HG03280 (cell line): Measurements from ENCODE around the gene ENTPD3.

Source experiments
- ATAC-seq: cut with Tn5 transposase; IDR thresholded peaks from one replicate; pipeline ENCODE4 v1.9.1; 2021; ENCODE audit warnings: mild to moderate bottlenecking, moderate library complexity; ENCODE audit not compliant: unreplicated experiment

The ENTPD3 gene, protein sequence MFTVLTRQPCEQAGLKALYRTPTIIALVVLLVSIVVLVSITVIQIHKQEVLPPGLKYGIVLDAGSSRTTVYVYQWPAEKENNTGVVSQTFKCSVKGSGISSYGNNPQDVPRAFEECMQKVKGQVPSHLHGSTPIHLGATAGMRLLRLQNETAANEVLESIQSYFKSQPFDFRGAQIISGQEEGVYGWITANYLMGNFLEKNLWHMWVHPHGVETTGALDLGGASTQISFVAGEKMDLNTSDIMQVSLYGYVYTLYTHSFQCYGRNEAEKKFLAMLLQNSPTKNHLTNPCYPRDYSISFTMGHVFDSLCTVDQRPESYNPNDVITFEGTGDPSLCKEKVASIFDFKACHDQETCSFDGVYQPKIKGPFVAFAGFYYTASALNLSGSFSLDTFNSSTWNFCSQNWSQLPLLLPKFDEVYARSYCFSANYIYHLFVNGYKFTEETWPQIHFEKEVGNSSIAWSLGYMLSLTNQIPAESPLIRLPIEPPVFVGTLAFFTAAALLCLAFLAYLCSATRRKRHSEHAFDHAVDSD

DNA sequence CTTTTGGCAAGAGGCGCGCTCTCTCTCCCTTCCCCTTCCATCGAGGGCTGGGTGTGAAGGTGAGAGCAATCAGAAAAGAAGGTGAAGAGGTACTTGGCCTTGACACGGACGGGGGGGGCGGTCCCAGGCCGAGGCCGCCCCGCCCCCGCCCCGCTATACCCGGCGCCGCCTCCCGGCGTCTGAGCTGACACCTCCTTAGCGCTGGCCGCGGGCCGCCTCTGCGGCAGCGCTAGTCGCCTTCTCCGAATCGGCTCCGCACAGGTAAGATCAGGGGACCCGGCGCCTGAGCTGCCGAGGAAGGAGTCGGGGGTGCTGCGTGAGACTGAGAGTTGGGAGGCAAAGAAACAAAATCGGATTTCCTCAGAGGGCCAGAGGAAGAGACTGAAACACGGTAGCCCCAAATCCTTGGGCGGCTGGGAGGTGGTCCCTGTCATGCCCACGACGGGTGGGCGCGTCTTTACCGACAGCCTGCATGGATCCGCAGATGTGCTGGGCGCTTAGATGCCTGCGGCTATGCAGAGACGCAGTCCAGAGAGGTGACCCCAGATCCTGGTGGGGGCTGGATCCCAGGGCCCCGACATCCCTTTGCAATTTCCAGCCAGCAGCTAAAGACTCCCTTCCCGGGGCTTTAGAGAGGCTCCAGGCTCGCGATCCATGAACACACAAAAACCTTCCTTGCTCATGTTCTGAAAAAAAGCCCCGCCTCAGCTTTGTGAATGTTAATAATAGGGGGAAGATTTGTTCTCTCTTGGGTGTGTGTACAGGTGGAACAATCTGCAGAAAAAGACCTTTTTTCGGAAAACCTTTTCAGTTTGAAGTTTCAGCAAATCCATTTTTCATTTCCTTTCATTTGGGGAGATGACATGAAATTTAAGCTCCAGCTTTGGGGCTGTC, at the start of gene ENTPD3:
Gene ENTPD3 (plus strand): TSS at position 184 of the 894 bp plus-strand sequence. CDS start 874 bp downstream, outside the sequence.
- no peak for ATAC-seq

DNA sequence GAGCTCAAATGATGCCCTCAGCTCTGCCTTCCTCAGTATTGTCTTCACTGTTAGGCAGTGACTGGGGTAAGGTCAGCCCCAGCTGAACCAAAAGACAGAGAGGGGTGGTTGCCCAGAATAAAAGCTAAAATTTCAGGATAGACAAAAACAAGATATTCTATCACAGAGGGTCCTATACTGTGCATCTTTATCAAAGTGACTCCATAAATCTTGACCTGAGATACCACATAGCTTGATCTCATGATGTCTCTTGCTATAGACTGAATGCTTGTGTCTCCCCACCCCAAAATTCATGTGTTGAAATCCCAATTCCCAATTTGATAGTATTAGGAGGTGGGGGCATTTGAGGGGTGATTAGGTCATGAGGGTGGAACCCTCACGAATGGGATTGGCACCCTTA, 47.1 kb upstream of the ENTPD3 start:
- no peak for ATAC-seq

DNA sequence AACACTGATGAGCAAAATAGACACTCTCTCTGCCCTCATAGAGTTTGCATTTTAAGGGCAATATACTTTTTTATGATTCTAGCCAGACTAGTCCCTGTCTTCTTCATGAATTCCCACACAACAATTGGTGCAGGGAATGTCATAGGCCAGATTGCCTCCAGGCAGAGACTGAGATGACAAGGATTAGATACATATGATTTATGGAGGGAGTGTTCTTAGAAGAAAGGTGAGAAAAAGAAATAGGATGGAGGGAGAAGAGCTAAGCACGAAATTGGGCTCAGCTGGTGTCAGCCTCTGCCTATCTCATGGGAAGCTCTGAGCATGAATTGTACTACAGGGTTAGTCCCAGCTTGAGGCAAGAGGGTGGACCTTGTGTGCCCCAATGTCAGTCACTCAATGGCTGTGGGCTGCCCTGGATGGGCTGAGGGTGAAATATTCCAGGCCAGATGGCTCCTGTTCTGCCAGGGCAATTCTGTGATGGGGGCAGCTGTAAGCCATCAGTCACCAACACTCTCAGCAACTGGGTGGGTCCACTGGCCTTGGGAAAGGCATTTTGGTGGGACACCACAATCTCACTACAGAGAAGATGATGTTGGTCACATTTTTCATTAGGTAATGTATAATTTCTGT, 46.3 kb upstream of the ENTPD3 start:
- ATAC-seq = no peak

DNA sequence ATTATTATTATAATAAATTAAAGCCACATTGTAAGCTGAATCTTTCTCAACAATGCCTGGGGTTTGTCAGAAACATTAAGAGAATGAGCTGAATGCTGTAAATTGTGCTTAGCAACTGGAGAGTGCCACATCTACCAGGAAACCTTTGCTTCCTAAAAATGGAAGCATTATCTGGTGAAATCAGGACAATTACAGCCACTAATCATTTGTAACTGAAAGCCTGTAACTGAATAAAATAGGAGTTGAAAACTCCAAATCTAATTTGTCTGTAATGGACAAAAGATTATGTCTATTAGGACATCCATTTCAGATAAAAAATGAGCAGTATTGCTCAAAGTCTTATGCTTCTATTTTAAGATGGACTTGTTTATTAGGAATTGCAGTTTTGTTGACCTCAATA, 45.3 kb upstream of the ENTPD3 start:
- ATAC-seq = no peak

DNA sequence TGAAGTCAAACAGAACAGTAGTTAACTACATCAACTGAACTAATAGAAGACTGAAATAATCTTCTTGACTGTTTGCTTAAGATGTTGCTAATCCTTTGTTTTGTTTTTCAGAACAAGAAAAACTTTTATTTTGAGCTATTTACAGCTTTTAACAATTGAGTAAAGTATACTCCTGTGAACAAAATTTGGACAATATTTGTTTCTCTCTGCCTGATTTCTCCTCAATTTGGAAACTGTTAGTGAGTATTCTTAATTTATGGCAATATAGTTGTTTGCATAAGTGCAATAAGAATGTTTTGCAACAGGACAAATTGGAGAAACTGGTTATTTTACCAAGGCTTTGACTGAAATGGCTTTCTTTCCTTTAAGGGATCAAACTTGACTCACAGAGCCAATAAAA, 36.5 kb upstream of the ENTPD3 start:
- ATAC-seq = no peak

DNA sequence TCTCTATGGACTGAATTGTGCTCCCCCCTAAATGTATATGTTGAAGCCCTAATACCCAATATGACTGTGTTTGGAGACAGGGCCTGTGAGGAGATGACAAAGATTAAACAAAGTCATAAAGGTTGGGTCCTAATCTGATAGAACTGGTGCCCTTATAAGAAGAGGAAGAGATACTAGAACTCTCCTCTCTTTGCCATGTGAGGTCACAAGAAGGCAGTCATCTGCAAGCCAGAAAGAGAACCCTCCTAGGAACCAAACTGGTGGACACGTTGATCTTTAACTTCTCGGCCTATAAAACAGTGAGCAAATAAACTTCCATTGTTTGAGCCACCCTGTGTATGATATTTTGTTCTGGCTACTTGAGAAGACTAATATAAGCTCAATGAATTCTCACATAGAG, 31.6 kb upstream of the ENTPD3 start:
- ATAC-seq = no peak

DNA sequence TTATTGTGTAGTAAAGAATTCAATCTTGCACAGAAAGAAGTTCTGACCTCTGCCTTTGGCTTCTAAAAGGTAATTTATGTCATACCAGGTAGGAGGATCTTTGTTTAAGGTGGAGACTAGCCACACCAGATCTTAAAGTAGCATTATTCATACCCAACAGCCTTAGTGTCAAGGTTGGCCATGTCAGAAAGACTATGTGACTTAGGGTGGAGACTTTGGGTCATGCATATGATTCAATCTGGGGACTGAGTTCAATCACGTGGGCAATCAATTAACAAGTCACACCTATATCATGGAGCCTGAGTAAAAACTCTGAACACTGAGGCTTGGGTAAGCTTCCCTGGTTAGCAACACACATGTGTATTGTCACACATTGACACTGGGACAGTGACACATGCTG, 28.5 kb upstream of the ENTPD3 start:
- ATAC-seq = no peak

DNA sequence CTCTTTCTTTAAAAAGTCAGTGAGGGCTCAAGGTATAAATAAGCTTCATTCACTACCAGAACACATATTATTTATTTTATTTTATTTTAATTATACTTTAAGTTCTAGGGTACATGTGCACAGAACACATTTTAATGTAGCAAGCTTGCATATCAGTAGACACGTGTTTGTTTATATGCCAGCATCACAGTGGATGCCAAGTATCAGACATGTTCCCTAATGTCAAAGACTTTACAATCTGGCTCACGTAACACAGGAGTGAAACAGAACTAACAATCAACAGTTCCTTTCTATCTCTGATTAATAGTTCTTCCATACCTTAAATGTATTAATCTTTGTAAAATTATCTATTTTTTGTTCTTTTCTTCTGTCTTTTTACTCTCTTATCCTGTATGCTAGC, 23.3 kb upstream of the ENTPD3 start:
- no peak for ATAC-seq

DNA sequence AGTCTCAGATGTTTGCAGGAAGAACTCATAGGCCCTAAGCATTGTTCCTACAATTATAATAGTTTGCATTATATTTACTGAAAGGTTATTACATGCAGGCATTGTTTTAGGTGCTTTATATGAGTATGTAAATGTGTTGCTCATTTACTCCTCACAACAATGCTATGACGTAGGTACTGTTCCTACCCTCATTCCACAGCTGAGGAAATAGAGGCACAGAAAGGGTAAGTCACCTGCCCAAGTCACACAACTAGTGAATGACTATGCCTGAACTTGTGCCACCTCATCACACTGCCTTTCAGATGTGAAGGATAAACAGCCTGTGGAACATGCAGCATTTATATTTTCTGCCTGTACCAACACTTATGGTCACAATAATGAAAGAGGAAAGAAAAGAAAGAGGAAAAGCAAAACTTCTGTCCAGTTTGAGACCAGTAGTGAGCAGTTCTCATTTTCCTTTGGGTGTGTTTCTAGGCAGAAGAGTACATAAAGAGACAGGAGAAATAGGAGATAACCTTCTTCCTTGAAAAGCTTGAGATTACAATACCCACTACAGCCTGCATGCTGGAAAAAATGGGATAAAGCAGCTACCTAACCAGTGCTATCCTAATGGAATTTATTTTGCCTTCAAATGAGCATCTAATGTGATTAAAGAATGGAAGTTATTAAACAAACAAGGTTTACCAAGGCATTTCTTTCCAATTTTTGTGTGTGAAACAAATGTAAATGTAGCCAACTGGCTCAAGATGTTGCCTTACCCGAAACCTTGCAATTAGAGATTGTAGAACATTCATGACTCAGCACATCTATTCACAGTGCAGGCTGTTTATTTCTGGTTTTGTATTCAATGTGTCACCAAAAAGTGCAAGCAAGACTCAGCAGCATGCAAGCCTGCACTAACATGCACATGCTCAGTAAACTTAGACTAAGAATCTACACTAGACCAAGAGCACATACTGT, 20.5 kb upstream of the ENTPD3 start:
- ATAC-seq = no peak

DNA sequence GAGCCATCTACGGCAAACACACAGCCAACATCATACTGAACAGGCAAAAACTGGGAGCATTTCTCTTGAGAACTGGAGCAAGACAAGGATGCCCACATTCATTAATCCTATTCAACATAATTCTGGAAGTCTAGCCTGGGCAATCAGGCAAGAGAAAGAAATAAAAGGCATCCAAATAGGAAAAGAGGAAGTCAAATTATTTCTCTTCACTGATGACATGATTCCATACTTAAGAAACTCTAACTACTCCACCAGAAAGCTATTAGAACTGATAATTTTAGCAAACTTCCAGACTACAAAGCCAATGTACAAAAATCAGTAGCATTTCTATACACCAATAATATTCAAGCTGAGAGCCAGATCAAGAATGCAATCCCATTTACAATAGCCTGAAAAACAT, 17.3 kb upstream of the ENTPD3 start:
- no peak for ATAC-seq

DNA sequence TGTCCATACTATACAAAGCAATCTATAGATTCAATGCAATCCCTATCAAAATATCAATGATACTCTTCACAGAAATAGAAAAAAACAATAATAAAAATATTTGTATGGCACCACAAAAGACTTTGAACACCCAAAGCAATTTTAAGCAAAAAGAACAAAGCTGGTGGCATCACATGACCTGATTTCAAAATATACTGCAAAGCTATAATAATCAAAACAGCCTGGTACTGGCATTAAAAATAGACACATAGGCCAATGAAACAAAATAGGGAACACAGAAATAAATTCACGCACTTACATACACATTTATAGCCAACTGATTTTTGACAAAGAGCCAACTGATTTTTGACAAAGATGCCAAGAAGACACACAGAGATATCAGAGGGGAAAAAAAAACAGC, 9.2 kb upstream of the ENTPD3 start:
- ATAC-seq = no peak

DNA sequence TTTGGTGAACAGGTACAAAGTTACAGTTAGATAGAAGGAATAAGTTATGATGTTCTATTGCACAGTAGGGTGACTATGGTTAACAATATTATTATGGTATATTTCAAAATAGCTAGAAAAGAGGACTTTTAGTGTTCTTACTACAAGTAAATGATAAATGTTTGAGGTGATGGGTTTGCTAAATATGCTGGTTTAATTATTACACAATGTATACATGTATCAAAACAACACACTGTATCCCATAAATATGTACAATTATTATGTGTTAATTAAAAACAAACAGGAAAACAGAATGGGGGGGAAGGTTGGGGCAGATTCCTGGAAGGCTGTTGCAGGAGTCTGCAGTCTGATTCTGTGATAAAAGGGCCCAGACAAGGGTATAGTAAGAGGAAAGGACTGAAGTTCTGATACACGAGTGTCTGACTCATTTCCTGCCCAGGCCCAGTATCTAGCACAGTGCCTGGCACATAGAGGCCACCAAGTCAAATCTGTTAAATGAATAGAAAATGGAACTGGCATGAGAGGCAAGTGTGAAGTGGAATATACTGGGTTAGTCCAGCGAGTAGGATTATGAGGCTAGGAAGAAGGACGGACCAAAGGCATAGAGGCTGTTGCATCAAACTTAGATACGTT, 7.2 kb upstream of the ENTPD3 start:
- no peak for ATAC-seq

DNA sequence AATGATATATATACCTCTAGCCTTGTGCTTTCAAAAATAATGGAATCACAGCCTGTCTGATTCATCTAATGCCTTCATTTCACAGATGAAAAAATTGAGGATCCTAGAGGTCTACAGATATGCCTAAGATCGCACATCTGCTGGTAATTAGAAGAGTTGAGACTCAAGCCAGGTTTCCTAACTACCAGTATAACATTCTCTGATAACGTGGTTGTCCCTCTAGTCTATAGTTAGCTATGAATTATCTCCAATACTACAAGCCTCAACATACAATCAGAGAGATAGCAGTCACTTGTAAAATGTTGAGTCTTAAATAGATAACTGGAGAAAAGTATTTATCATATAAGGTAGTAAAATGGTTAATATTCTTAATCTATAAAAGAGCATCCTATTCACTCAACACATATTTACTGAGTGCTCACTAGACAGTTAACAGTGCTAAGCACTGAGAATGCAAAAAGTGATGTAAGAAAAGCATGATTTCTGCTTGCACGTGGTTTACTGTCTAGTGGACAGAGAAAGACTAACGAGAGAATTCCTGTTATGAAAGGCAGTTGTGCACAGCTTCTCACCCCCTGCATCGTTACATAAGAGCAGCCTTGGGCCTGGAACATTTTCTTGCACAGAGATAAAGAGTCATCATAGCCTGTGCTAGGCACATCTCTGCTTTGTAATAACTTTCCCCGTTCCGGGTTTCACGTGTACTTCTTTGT, 4.9 kb upstream of the ENTPD3 start:
- ATAC-seq = no peak

DNA sequence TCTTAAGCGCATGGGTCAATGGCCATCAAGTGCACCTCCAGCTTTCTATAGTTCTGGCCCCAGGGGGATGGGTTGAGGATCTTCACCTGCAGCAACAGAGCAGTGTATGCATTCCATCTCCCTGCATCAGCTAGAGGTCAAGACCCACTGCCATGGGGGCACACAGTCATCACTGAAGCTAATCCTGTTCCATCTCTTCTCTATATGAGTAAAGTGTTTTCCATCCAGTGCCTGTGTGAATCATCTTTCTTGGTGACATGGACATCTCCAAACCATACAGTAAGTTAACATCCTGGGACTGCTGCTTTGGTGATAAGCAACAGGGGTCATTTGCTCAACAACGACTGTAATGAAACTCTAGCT, 4.4 kb upstream of the ENTPD3 start:
- ATAC-seq = no peak

DNA sequence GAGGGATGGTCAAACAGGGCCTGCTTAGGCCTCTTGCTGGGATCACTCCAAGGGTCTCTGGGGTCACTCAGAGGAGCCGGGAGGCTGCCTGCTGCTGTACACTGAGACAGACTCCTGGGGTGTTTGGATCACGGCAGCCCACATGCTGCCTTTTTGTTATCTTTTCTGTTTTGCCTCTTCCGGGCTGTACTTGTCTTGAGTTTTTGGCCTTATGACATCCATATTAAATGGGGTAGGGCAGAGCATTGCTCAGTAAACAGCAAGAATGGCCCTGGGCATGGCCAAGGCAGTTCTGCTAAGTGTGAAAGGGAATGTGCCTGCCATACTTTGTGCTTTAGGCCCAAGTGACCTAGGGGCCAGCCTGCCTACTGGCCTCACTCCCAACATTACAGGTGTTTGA, 771 bp upstream of the ENTPD3 start:
- ATAC-seq = no peak

DNA sequence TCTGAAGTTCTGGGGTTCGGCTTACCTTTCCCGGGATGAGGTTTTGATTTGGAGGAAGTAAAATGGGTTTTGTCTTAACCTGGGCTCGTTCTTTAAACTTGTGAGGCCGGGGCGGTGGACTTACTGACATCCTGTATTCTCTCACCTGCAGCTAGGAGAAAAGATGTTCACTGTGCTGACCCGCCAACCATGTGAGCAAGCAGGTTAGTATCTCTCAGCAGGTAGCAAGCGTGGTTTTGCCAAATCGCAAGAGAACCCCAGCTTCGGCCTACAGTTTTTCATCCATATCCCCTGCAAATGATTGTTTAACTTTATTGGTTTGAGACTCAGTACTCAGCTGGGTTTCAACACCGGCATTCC, 891 bp downstream of the ENTPD3 start:
- no peak for ATAC-seq

DNA sequence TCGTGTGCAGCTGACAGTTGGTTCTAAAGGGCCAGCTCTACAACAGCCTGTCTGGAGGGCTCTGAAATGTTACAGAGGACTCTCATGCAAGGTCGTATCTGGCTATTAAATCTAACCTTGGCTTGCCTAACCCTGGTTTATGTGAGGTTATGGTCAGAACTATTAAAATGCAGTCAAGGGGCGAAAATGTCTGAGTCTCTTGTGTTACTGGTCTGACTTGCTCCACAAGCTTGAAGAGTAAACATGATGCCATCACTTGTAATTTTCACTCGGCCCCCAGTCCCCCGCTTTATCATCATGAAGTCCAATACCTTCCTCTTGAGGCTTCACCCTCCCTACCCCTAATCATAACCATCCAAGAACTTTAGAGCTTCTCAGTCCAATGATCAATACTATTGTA, 9.4 kb downstream of the ENTPD3 start:
- no peak for ATAC-seq

DNA sequence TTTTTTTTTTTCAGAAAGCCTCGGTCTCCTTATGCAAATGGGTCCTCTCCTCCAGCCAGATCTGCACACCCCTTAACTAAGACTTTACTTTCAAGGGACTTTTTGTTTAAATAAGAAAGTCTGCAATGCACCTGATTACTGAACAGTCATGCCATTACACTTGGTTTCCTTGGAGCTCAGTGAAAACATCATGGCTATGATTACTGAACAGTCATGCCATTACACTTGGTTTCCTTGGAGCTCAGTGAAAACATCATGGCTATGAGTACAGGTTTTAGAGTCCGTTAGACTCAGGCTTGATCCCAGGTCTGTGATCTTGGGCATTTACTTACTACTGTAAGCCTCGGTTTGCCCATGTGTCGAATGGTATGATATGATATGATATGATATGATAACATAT, 10.1 kb downstream of the ENTPD3 start:
- no peak for ATAC-seq

DNA sequence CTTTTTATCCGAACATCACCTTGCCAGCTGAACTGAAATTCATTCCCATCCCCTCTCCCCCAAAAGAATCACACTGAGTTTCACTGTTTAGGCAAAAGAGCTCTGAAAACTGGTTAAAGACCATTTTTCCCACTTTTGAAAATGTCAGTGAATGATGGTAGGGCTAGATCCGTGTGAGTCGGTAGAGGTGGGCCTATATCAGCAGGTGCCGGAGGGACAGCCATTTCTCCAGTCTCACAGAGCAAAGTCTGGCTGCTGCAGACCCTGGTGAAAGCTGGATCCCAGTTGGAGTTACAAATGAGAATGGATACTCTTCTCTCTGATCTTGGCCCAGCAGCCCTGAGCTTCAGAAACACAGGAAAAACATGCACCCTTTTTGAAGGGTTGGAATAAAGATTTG, 10.9 kb downstream of the ENTPD3 start:
- ATAC-seq = no peak
